HCT116 (cell line): ENCODE results near the gene XYLT1.

ENCODE experiments used
- ATF3 ChIP-seq: IDR thresholded peaks from 2 replicates; pipeline ENCODE4 v1.6.1; 2012
- CBX3 ChIP-seq: IDR thresholded peaks from 2 replicates; pipeline ENCODE4 v1.6.1; 2012; ENCODE audit warnings: low read depth
- CTCF ChIP-seq, 3 experiments: fragments of 200-600 bp in 1 of 3; sonication (generic) in 1 of 3; IDR thresholded peaks in 2 of 3; conservative IDR thresholded peaks in 1 of 3; 2 replicates each; pipeline ENCODE4 v1.5.1; 2012 to 2017; ENCODE audit warnings: low read depth in 2 of 3, low read length in 2 of 3, antibody characterized with exemption in 1 of 3, borderline replicate concordance in 1 of 3, control low read depth in 1 of 3, mild to moderate bottlenecking in 1 of 3, mixed read lengths in 1 of 3, mixed run types in 1 of 3, moderate library complexity in 1 of 3; ENCODE audit not compliant: insufficient read depth in 1 of 3
- EGR1 ChIP-seq: IDR thresholded peaks from 2 replicates; pipeline ENCODE4 v1.6.1; 2012; ENCODE audit warnings: low read depth
- EZH2 ChIP-seq: fragments of 200-600 bp; sonication (generic); IDR thresholded peaks from 2 replicates; pipeline ENCODE4 v1.6.1; 2017; ENCODE audit warnings: antibody characterized with exemption, mixed run types
- POLR2A ChIP-seq: IDR thresholded peaks from 2 replicates; pipeline ENCODE4 v1.7.0; 2011; ENCODE audit warnings: borderline replicate concordance; ENCODE audit not compliant: insufficient read depth, insufficient read length; ENCODE audit errors: extremely low read depth
- POLR2AphosphoS5 ChIP-seq: IDR thresholded peaks from 2 replicates; pipeline ENCODE4 v1.6.1; 2011; ENCODE audit warnings: mild to moderate bottlenecking, low read depth, low read length, moderate library complexity
- REST ChIP-seq: IDR thresholded peaks from 2 replicates; pipeline ENCODE4 v1.6.1; 2012; ENCODE audit warnings: low read depth
- SIN3A ChIP-seq: IDR thresholded peaks from 2 replicates; pipeline ENCODE4 v1.6.1; 2012; ENCODE audit warnings: low read depth
- SRF ChIP-seq: IDR thresholded peaks from 2 replicates; pipeline ENCODE4 v1.6.1; 2012; ENCODE audit warnings: low read depth
- YY1 ChIP-seq: IDR thresholded peaks from 2 replicates; pipeline ENCODE4 v1.6.1; 2011; ENCODE audit warnings: low read length, low read depth, moderate library complexity, mild to moderate bottlenecking; ENCODE audit not compliant: insufficient replicate concordance; ENCODE audit errors: extremely low read depth
- ZBTB33 ChIP-seq: IDR thresholded peaks from 2 replicates; pipeline ENCODE4 v1.6.1; 2011; ENCODE audit warnings: mild to moderate bottlenecking, low read length, moderate library complexity; ENCODE audit not compliant: insufficient replicate concordance; ENCODE audit errors: extremely low read depth
- ZFX ChIP-seq: fragments of 450-650 bp; IDR thresholded peaks from 2 replicates; pipeline ENCODE4 v1.6.1; 2017
- ZNF274 ChIP-seq: fragments of 200-500 bp; sonication (Bioruptor generic); IDR thresholded peaks from 2 replicates; pipeline ENCODE4 v1.6.1; 2014; ENCODE audit warnings: mild to moderate bottlenecking, low read depth, low read length, inconsistent platforms

DNA sequence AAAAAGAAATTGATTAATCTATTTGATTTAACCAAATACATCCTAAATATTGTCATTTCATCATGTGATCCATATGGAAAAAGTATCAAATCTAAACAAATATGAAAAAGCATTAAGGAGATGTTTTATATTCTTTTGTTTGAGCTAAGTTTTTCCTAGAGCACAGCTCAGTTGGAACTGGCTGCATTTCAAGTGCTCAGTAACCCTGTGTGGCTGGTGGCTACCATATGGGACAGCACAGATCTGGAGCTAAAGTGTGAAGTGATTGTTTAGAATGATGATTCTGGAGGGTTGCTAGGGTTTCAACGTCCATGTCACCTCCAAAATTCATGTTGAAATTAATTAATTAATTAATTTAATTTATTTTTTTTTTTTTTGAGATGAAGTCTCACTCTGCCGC is 137.5 kb downstream of the XYLT1 start:
- no peak for TF ChIP-seq CTCF (IDR thresholded peaks at IDR 0.05 in 2 of 3, conservative IDR thresholded peaks at IDR 0.05 in 1 of 3; ENCODE audit: borderline replicate concordance in 1 of 3, insufficient read depth in 1 of 3, low read depth in 2 of 3, low read length in 2 of 3)
- TF ChIP-seq POLR2A = no peak
- TF ChIP-seq ZFX = no peak
- TF ChIP-seq ATF3 = no peak
- TF ChIP-seq EGR1 = no peak
- TF ChIP-seq SRF = no peak
- no peak for TF ChIP-seq ZBTB33
- no peak for TF ChIP-seq POLR2AphosphoS5
- no peak for TF ChIP-seq YY1
- no peak for TF ChIP-seq EZH2
- no peak for TF ChIP-seq ZNF274
- no peak for TF ChIP-seq REST
- no peak for TF ChIP-seq CBX3
- TF ChIP-seq SIN3A = no peak
